ENCODE results near the gene SENP2. TPM values are rescaled to one million over a fixed set of nuclear protein-coding genes. Genes with fewer than 3 reads are reported as not detected.

SENP2 gene
- total and polyA plus RNA-seq, 2 experiments from 2014 or later, result 19.0 to 20.1 TPM

GRCh38 chr3:185613016-185613415, 26.9 kb downstream of the SENP2 start:
- in situ Hi-C loops (cut with MboI), result no loop called here
- H3K27me3 ChIP-seq (replicated peaks; ENCODE audit: insufficient read depth), result no peaks in the 10 kb centered on the region
- no peaks in the 10 kb centered on the region for H4K20me1 ChIP-seq (ENCODE audit: insufficient read depth)
- no peak for DNase-seq
- WGBS, 2 experiments (ENCODE audit: low coverage in 1 of 2, low lambda C conversion rate in 2 of 2, missing lambda C conversion rate in 2 of 2), result 77 to 83% methylated on average over 6 of the region's 6 CpGs
- no peak overlapping the region for H2AFZ ChIP-seq
- no peaks in the 10 kb centered on the region for H3K4me1 ChIP-seq (ENCODE audit: insufficient read depth)
- no peak overlapping the region for H3K9ac ChIP-seq
- H3K36me3 ChIP-seq (ENCODE audit: low read depth), result peaks cover 66% of the 10 kb centered on the region
- H3F3A ChIP-seq (ENCODE audit: insufficient read depth), result no peaks in the 10 kb centered on the region
- no peak overlapping the region for H3K4me2 ChIP-seq (ENCODE audit: unreplicated experiment)
- H3K9me3 ChIP-seq (ENCODE audit: low read depth), result no peaks in the 10 kb centered on the region
- no peaks in the 10 kb centered on the region for H3K79me2 ChIP-seq (ENCODE audit: insufficient read depth)
- H3K9me2 ChIP-seq (ENCODE audit: insufficient read depth), result no peaks in the 10 kb centered on the region
- no peak overlapping the region for H3K4me3 ChIP-seq
- no peak overlapping the region for H3K27ac ChIP-seq
- TF ChIP-seq EZH2phosphoT487 (IDR thresholded peaks at IDR 0.05; ENCODE audit: insufficient read depth, low read depth) (no peak), EZH2 (IDR thresholded peaks at IDR 0.05; ENCODE audit: insufficient read depth, poor library complexity, severe bottlenecking) (no peak)

- TF ChIP-seq EZH2 (IDR thresholded peaks at IDR 0.05; ENCODE audit: insufficient read depth, poor library complexity, severe bottlenecking), result no peak
- H4K20me1 ChIP-seq (ENCODE audit: insufficient read depth), result no peaks in the 10 kb centered on the region
- H3K9me2 ChIP-seq (ENCODE audit: insufficient read depth), result no peaks in the 10 kb centered on the region
- H3K27ac ChIP-seq, result no peak overlapping the region
- no peak overlapping the region for H3K4me3 ChIP-seq
- in situ Hi-C loops (cut with MboI), result no loop called here
- peaks cover 40% of the 10 kb centered on the region for H3K36me3 ChIP-seq (ENCODE audit: low read depth)
- no peaks in the 10 kb centered on the region for H3K79me2 ChIP-seq (ENCODE audit: insufficient read depth)
- H3K9ac ChIP-seq, result no peak overlapping the region
- DNase-seq, result no peak
- no peak overlapping the region for H3K4me2 ChIP-seq (ENCODE audit: unreplicated experiment)
- no peaks in the 10 kb centered on the region for H3K27me3 ChIP-seq (replicated peaks; ENCODE audit: insufficient read depth)
- 90 to 93% methylated on average over 7 of the region's 7 CpGs for WGBS, 2 experiments (ENCODE audit: low coverage in 1 of 2, low lambda C conversion rate in 2 of 2, missing lambda C conversion rate in 2 of 2)
- 0 out of 2 replicates have a peak, but pooled peaks cover 6% of the 10 kb centered on the region for H3F3A ChIP-seq (ENCODE audit: insufficient read depth)
- H3K4me1 ChIP-seq (ENCODE audit: insufficient read depth), result no peaks in the 10 kb centered on the region
- no peak overlapping the region for H2AFZ ChIP-seq
- no peaks in the 10 kb centered on the region for H3K9me3 ChIP-seq (ENCODE audit: low read depth)
Observed at GRCh38 chr3:185623939-185624665, 38.0 kb downstream of the SENP2 start.

- 51 to 67% methylated on average over 1 of the region's 1 CpG for WGBS, 2 experiments (ENCODE audit: low coverage in 1 of 2, low lambda C conversion rate in 2 of 2, missing lambda C conversion rate in 2 of 2)
- H2AFZ ChIP-seq, result no peak overlapping the region
- no peaks in the 10 kb centered on the region for H3K27me3 ChIP-seq (replicated peaks; ENCODE audit: insufficient read depth)
- H3K27ac ChIP-seq, result no peak overlapping the region
- H3K79me2 ChIP-seq (ENCODE audit: insufficient read depth), result no peaks in the 10 kb centered on the region
- peaks cover 37% of the 10 kb centered on the region for H3K36me3 ChIP-seq (ENCODE audit: low read depth)
- H3F3A ChIP-seq (ENCODE audit: insufficient read depth), result peaks cover 23% of the 10 kb centered on the region
- DNase-seq, result no peak
- H3K4me1 ChIP-seq (ENCODE audit: insufficient read depth), result peaks cover 13% of the 10 kb centered on the region
- no peaks in the 10 kb centered on the region for H3K9me2 ChIP-seq (ENCODE audit: insufficient read depth)
- H3K9ac ChIP-seq, result no peak overlapping the region
- H3K4me3 ChIP-seq, result no peak overlapping the region
- H3K9me3 ChIP-seq (ENCODE audit: low read depth), result no peaks in the 10 kb centered on the region
- in situ Hi-C loops (cut with MboI), result no loop called here
- no peaks in the 10 kb centered on the region for H4K20me1 ChIP-seq (ENCODE audit: insufficient read depth)
- no peak overlapping the region for H3K4me2 ChIP-seq (ENCODE audit: unreplicated experiment)
- TF ChIP-seq EZH2 (IDR thresholded peaks at IDR 0.05; ENCODE audit: insufficient read depth, poor library complexity, severe bottlenecking) (no peak), EZH2phosphoT487 (IDR thresholded peaks at IDR 0.05; ENCODE audit: insufficient read depth, low read depth) (no peak)
Observed at GRCh38 chr3:185625784-185626183, 39.7 kb downstream of the SENP2 start.

- H4K20me1 ChIP-seq (ENCODE audit: insufficient read depth), result no peaks in the 10 kb centered on the region
- TF ChIP-seq EZH2 (IDR thresholded peaks at IDR 0.05; ENCODE audit: insufficient read depth, poor library complexity, severe bottlenecking) (no peak), EZH2phosphoT487 (IDR thresholded peaks at IDR 0.05; ENCODE audit: insufficient read depth, low read depth) (no peak)
- no peaks in the 10 kb centered on the region for H3K9me3 ChIP-seq (ENCODE audit: low read depth)
- 83 to 88% methylated on average over 4 of the region's 4 CpGs for WGBS, 2 experiments (ENCODE audit: low coverage in 1 of 2, low lambda C conversion rate in 2 of 2, missing lambda C conversion rate in 2 of 2)
- H3K27me3 ChIP-seq (replicated peaks; ENCODE audit: insufficient read depth), result no peaks in the 10 kb centered on the region
- H3K27ac ChIP-seq, result peak overlapping the region; percentile 46
- H3K4me3 ChIP-seq, result 0 out of 2 replicates have a peak overlapping the region, but pooled peaks have one; percentile 4
- peak overlapping the region; percentile 59 for H3K4me2 ChIP-seq (ENCODE audit: unreplicated experiment)
- no peaks in the 10 kb centered on the region for H3K79me2 ChIP-seq (ENCODE audit: insufficient read depth)
- peak; percentile 23 for DNase-seq
- 0 out of 2 replicates have a peak overlapping the region, but pooled peaks have one; percentile 10 for H3K9ac ChIP-seq
- H3K36me3 ChIP-seq (ENCODE audit: low read depth), result peaks cover 19% of the 10 kb centered on the region
- peaks cover 16% of the 10 kb centered on the region for H3K4me1 ChIP-seq (ENCODE audit: insufficient read depth)
- H3F3A ChIP-seq (ENCODE audit: insufficient read depth), result peaks cover 37% of the 10 kb centered on the region
- H2AFZ ChIP-seq, result no peak overlapping the region
- H3K9me2 ChIP-seq (ENCODE audit: insufficient read depth), result no peaks in the 10 kb centered on the region
- in situ Hi-C loops (cut with MboI), result no loop called here
Observed at GRCh38 chr3:185629554-185630181, 43.6 kb downstream of the SENP2 start.
